ENCODE measurements around the gene NCL. TPM values are rescaled to one million over a fixed set of nuclear protein-coding genes. Genes with fewer than 3 reads are reported as not detected.

The NCL gene
- total RNA-seq, 1 experiment from 2014 or later: 200 TPM

- no peak overlapping the region for H3K9ac ChIP-seq (ENCODE audit: low read length)
- H4K20me1 ChIP-seq (ENCODE audit: insufficient read depth, low read depth, low read length): no peaks in the 10 kb centered on the region
- no peaks in the 10 kb centered on the region for H3K4me1 ChIP-seq (ENCODE audit: low read length)
- no peaks in the 10 kb centered on the region for H3K79me2 ChIP-seq (ENCODE audit: low read length)
- no peak overlapping the region for H3K4me2 ChIP-seq (ENCODE audit: low read depth, low read length, poor library complexity, severe bottlenecking)
- no peaks in the 10 kb centered on the region for H3K9me2 ChIP-seq (replicated peaks; ENCODE audit: insufficient read depth, low read length)
- H3K9me3 ChIP-seq (ENCODE audit: low read length): no peaks in the 10 kb centered on the region
- H3K4me3 ChIP-seq (ENCODE audit: low read length): no peak overlapping the region
- H2AFZ ChIP-seq (ENCODE audit: low read length): no peak overlapping the region
- H3K27ac ChIP-seq (ENCODE audit: low read length): no peak overlapping the region
- no peaks in the 10 kb centered on the region for H3K36me3 ChIP-seq (ENCODE audit: insufficient read depth, low read length)
- DNase-seq: no peak
- H3K27me3 ChIP-seq (ENCODE audit: low read length): no peaks in the 10 kb centered on the region
These were observed 43.2 kb downstream of the NCL start for GRCh38 chr2:231421051-231421580.

GRCh38 chr2:231418820-231419640, 45.3 kb downstream of the NCL start:
- Histone ChIP-seq H3K9me2 (replicated peaks; ENCODE audit: insufficient read depth, low read length) (no peaks in the 10 kb centered on the region), H3K27me3 (ENCODE audit: low read length) (no peaks in the 10 kb centered on the region), H2AFZ (ENCODE audit: low read length) (no peak overlapping the region), H3K9me3 (ENCODE audit: low read length) (no peaks in the 10 kb centered on the region), H4K20me1 (ENCODE audit: insufficient read depth, low read depth, low read length) (no peaks in the 10 kb centered on the region), H3K4me2 (ENCODE audit: low read depth, low read length, poor library complexity, severe bottlenecking) (no peak overlapping the region), H3K4me1 (ENCODE audit: low read length) (peaks cover 10% of the 10 kb centered on the region), H3K79me2 (ENCODE audit: low read length) (no peaks in the 10 kb centered on the region), H3K27ac (ENCODE audit: low read length) (no peak overlapping the region), H3K36me3 (ENCODE audit: insufficient read depth, low read length) (no peaks in the 10 kb centered on the region), H3K9ac (ENCODE audit: low read length) (no peak overlapping the region), H3K4me3 (ENCODE audit: low read length) (no peak overlapping the region)
- no peak for DNase-seq

GRCh38 chr2:231415029-231415428, 49.3 kb downstream of the NCL start:
- Histone ChIP-seq H3K9me3 (ENCODE audit: low read length) (peaks cover 10% of the 10 kb centered on the region; the same call in 1 of the 2 replicates), H3K4me3 (ENCODE audit: low read length) (no peak overlapping the region), H3K4me2 (ENCODE audit: low read depth, low read length, poor library complexity, severe bottlenecking) (no peak overlapping the region), H3K27ac (ENCODE audit: low read length) (no peak overlapping the region), H3K27me3 (ENCODE audit: low read length) (no peaks in the 10 kb centered on the region; the same call in 1 of the 2 replicates), H3K4me1 (ENCODE audit: low read length) (peaks cover 14% of the 10 kb centered on the region), H3K9ac (ENCODE audit: low read length) (no peak overlapping the region), H3K79me2 (ENCODE audit: low read length) (no peaks in the 10 kb centered on the region), H3K9me2 (replicated peaks; ENCODE audit: insufficient read depth, low read length) (no peaks in the 10 kb centered on the region), H3K36me3 (ENCODE audit: insufficient read depth, low read length) (no peaks in the 10 kb centered on the region), H4K20me1 (ENCODE audit: insufficient read depth, low read depth, low read length) (no peaks in the 10 kb centered on the region), H2AFZ (ENCODE audit: low read length) (no peak overlapping the region)
- DNase-seq: peak; percentile 50

GRCh38 chr2:231413921-231414476, 50.3 kb downstream of the NCL start:
- Histone ChIP-seq H3K4me3 (ENCODE audit: low read length) (no peak overlapping the region), H3K4me2 (ENCODE audit: low read depth, low read length, poor library complexity, severe bottlenecking) (no peak overlapping the region), H4K20me1 (ENCODE audit: insufficient read depth, low read depth, low read length) (no peaks in the 10 kb centered on the region), H3K36me3 (ENCODE audit: insufficient read depth, low read length) (no peaks in the 10 kb centered on the region), H3K4me1 (ENCODE audit: low read length) (peaks cover 14% of the 10 kb centered on the region), H3K9ac (ENCODE audit: low read length) (no peak overlapping the region), H3K9me2 (replicated peaks; ENCODE audit: insufficient read depth, low read length) (no peaks in the 10 kb centered on the region), H3K79me2 (ENCODE audit: low read length) (no peaks in the 10 kb centered on the region), H3K9me3 (ENCODE audit: low read length) (peaks cover 11% of the 10 kb centered on the region; the same call in 1 of the 2 replicates), H2AFZ (ENCODE audit: low read length) (no peak overlapping the region), H3K27ac (ENCODE audit: low read length) (no peak overlapping the region), H3K27me3 (ENCODE audit: low read length) (no peaks in the 10 kb centered on the region; the same call in 1 of the 2 replicates)
- DNase-seq: no peak

GRCh38 chr2:231413456-231413855, 50.8 kb downstream of the NCL start:
- H3K27me3 ChIP-seq (ENCODE audit: low read length): no peaks in the 10 kb centered on the region; the same call in 1 of the 2 replicates

GRCh38 chr2:231412618-231412963, 51.7 kb downstream of the NCL start:
- Histone ChIP-seq H3K4me3 (ENCODE audit: low read length) (no peak overlapping the region; the same call in 1 of the 2 replicates), H3K4me2 (ENCODE audit: low read depth, low read length, poor library complexity, severe bottlenecking) (peak overlapping the region; percentile 67), H4K20me1 (ENCODE audit: insufficient read depth, low read depth, low read length) (no peaks in the 10 kb centered on the region), H3K9me2 (replicated peaks; ENCODE audit: insufficient read depth, low read length) (no peaks in the 10 kb centered on the region), H3K36me3 (ENCODE audit: insufficient read depth, low read length) (no peaks in the 10 kb centered on the region), H3K27ac (ENCODE audit: low read length) (no peak overlapping the region), H3K9me3 (ENCODE audit: low read length) (peaks cover 11% of the 10 kb centered on the region; the same call in 1 of the 2 replicates), H3K79me2 (ENCODE audit: low read length) (no peaks in the 10 kb centered on the region), H3K27me3 (ENCODE audit: low read length) (no peaks in the 10 kb centered on the region; the same call in 1 of the 2 replicates), H2AFZ (ENCODE audit: low read length) (no peak overlapping the region), H3K4me1 (ENCODE audit: low read length) (peaks cover 14% of the 10 kb centered on the region), H3K9ac (ENCODE audit: low read length) (0 out of 2 replicates have a peak overlapping the region, but pooled peaks have one; percentile 57)
- DNase-seq: no peak

More at GRCh38 chr2:231413456-231413855, 50.8 kb downstream of the NCL start:
- no peaks in the 10 kb centered on the region for H4K20me1 ChIP-seq (ENCODE audit: insufficient read depth, low read depth, low read length)
- H3K9ac ChIP-seq (ENCODE audit: low read length): no peak overlapping the region
- H3K27ac ChIP-seq (ENCODE audit: low read length): no peak overlapping the region
- no peak for DNase-seq
- no peaks in the 10 kb centered on the region for H3K36me3 ChIP-seq (ENCODE audit: insufficient read depth, low read length)
- H3K9me2 ChIP-seq (replicated peaks; ENCODE audit: insufficient read depth, low read length): no peaks in the 10 kb centered on the region
- H3K9me3 ChIP-seq (ENCODE audit: low read length): peaks cover 11% of the 10 kb centered on the region; the same call in 1 of the 2 replicates
- H3K79me2 ChIP-seq (ENCODE audit: low read length): no peaks in the 10 kb centered on the region
- no peak overlapping the region for H3K4me2 ChIP-seq (ENCODE audit: low read depth, low read length, poor library complexity, severe bottlenecking)
- peaks cover 14% of the 10 kb centered on the region for H3K4me1 ChIP-seq (ENCODE audit: low read length)
- no peak overlapping the region for H2AFZ ChIP-seq (ENCODE audit: low read length)
- H3K4me3 ChIP-seq (ENCODE audit: low read length): no peak overlapping the region

- Histone ChIP-seq H3K9me2 (replicated peaks; ENCODE audit: insufficient read depth, low read length) (no peaks in the 10 kb centered on the region), H3K4me1 (ENCODE audit: low read length) (peaks cover 14% of the 10 kb centered on the region), H3K4me3 (ENCODE audit: low read length) (peak overlapping the region; percentile 65), H2AFZ (ENCODE audit: low read length) (peak overlapping the region; percentile 86; the same call in 1 of the 2 replicates), H4K20me1 (ENCODE audit: insufficient read depth, low read depth, low read length) (no peaks in the 10 kb centered on the region), H3K27ac (ENCODE audit: low read length) (no peak overlapping the region), H3K4me2 (ENCODE audit: low read depth, low read length, poor library complexity, severe bottlenecking) (peak overlapping the region; percentile 67), H3K27me3 (ENCODE audit: low read length) (no peaks in the 10 kb centered on the region; the same call in 1 of the 2 replicates), H3K79me2 (ENCODE audit: low read length) (no peaks in the 10 kb centered on the region), H3K36me3 (ENCODE audit: insufficient read depth, low read length) (no peaks in the 10 kb centered on the region), H3K9ac (ENCODE audit: low read length) (peak overlapping the region; percentile 57), H3K9me3 (ENCODE audit: low read length) (peaks cover 11% of the 10 kb centered on the region; the same call in 1 of the 2 replicates)
- DNase-seq: peak; percentile 91
These were observed 52.3 kb downstream of the NCL start for GRCh38 chr2:231411831-231412617.

Measured in Karpas-422 (cell line).